ENCODE measurements around the gene FOXJ3.

GRCh38 chr1:42172381-42173133, 162.5 kb downstream of the FOXJ3 start:
- TF ChIP-seq CTCF (IDR thresholded peaks at IDR 0.05 in 8 of 11, conservative IDR thresholded peaks at IDR 0.05 in 3 of 11) (no peak), POLR2AphosphoS5 (IDR thresholded peaks at IDR 0.05) (peak; percentile 81 to 86 (median 84))

All from spleen (tissue), 7 donors.